ENCODE measurements around the gene PPM1F. TPM values are rescaled to one million over a fixed set of nuclear protein-coding genes. Genes with fewer than 3 reads are reported as not detected.

PPM1F gene
- total RNA-seq, 1 donor from 2014 or later: 116 TPM

- DNase-seq (ENCODE audit: low read depth in 2 of 2): no peak
Observed at GRCh38 chr22:21977814-21978213, 25.2 kb upstream of the PPM1F start.

- DNase-seq (ENCODE audit: low read depth in 2 of 2): no peak
Observed at GRCh38 chr22:21975854-21976345, 23.3 kb upstream of the PPM1F start.

- DNase-seq (ENCODE audit: low read depth in 2 of 2): no peak
Observed at GRCh38 chr22:21975273-21975672, 22.6 kb upstream of the PPM1F start.

GRCh38 chr22:21974058-21974649 lies 21.5 kb upstream of the PPM1F start:
- no peak for DNase-seq (ENCODE audit: low read depth in 2 of 2)

- no peak for DNase-seq (ENCODE audit: low read depth in 2 of 2)
Observed at GRCh38 chr22:21972806-21973205, 20.2 kb upstream of the PPM1F start.

- peak; percentile 46 to 60 for DNase-seq (ENCODE audit: low read depth in 2 of 2)
Observed at GRCh38 chr22:21972293-21972779, 19.7 kb upstream of the PPM1F start.

GRCh38 chr22:21971858-21972275 lies 19.2 kb upstream of the PPM1F start:
- no peak for DNase-seq (ENCODE audit: low read depth in 2 of 2)

- DNase-seq (ENCODE audit: low read depth in 2 of 2): no peak
Observed at GRCh38 chr22:21970800-21971617, 18.4 kb upstream of the PPM1F start.

- no peak for DNase-seq (ENCODE audit: low read depth in 2 of 2)
Observed at GRCh38 chr22:21970037-21970799, 17.6 kb upstream of the PPM1F start.

- no peak for DNase-seq (ENCODE audit: low read depth in 2 of 2)
Observed at GRCh38 chr22:21968452-21969129, 15.9 kb upstream of the PPM1F start.

GRCh38 chr22:21967693-21968271 lies 15.1 kb upstream of the PPM1F start:
- DNase-seq (ENCODE audit: low read depth in 2 of 2): no peak

GRCh38 chr22:21966643-21967516 lies 14.2 kb upstream of the PPM1F start:
- no peak for DNase-seq (ENCODE audit: low read depth in 2 of 2)

- no peak for DNase-seq (ENCODE audit: low read depth in 2 of 2)
Observed at GRCh38 chr22:21965762-21966288, 13.2 kb upstream of the PPM1F start.

GRCh38 chr22:21964918-21965484 lies 12.4 kb upstream of the PPM1F start:
- no peak for DNase-seq (ENCODE audit: low read depth in 2 of 2)

- no peak for DNase-seq (ENCODE audit: low read depth in 2 of 2)
Observed at GRCh38 chr22:21964234-21964633, 11.6 kb upstream of the PPM1F start.

GRCh38 chr22:21963790-21964211 lies 11.2 kb upstream of the PPM1F start:
- no peak for DNase-seq (ENCODE audit: low read depth in 2 of 2)

- no peak for DNase-seq (ENCODE audit: low read depth in 2 of 2)
Observed at GRCh38 chr22:21963286-21963685, 10.6 kb upstream of the PPM1F start.

- no peak for DNase-seq (ENCODE audit: low read depth in 2 of 2)
Observed at GRCh38 chr22:21962655-21962949, 10.0 kb upstream of the PPM1F start.

- DNase-seq (ENCODE audit: low read depth in 2 of 2): peak in 1 of 2 donors; percentile 37
Observed at GRCh38 chr22:21961886-21962654, 9.4 kb upstream of the PPM1F start.

Data from lung microvascular endothelial cell (primary cell).